GM18867 (cell line): ENCODE data around the gene PCDH9.
"Not testable (repeated sequence)": the region's sequence is repeated elsewhere in the genome, so short reads cannot be mapped to it uniquely, and the experiment has no call there.

ENCODE experiments used
- ATAC-seq: cut with Tn5 transposase; IDR thresholded peaks from one replicate; pipeline ENCODE4 v1.9.1; 2021; ENCODE audit warnings: mild to moderate bottlenecking, moderate library complexity; ENCODE audit not compliant: unreplicated experiment

The PCDH9 gene

DNA sequence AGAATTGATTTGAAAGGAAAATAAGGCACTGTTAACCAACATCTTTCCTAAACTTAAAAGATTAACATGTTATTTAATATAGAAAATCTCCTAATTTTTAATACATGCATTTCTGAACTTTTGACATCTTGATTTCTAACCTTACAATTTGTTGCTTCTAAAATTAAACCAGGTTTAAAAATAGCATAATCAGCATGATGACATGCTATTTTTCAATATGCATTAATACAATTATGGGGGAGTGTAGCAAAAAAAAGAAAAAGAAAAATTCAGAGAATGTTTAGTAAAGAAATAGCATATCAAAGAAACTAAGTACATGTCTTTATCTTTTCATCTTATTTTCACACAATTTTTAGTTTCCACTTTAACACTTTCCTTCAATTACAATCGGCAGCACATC, 98.7 kb downstream of the PCDH9 start:
- no peak for ATAC-seq

DNA sequence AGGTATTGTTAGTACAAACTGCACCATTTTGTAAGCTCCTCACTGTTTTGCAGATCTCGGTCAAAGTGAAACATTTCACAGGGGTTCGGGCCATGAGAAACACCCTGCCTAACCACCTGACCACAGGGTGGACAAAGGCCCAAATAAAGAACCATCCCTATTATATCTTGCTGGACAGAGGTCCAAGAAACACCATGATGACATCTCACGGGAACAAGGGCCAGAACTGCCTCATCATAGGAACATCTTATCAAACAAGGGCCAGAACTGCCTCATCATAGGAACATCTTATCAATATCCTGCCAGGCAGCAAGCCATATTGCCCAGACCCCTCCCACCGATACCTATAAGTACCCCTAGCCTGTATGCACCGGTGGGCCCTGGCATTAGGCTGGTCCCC, 99.7 kb downstream of the PCDH9 start:
- ATAC-seq, result no peak

DNA sequence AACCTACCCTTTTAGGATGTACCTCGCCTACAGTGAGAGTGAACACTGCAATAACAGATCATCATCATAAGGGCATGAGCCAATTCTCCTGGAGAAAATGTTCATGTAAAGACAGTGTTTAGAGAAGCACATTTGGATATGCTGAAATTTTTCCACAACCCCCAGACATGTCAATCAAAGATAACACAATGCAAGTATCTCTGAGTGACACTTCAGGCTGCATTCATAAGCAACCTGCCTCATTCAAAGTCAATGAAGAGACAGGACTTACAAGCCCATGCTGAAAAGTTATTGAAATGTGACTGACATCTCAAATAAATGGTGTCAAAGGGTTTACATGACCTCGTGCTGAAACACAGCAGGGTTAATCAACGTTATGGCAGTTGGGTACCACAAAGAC, 102.0 kb downstream of the PCDH9 start:
- ATAC-seq, result no peak

DNA sequence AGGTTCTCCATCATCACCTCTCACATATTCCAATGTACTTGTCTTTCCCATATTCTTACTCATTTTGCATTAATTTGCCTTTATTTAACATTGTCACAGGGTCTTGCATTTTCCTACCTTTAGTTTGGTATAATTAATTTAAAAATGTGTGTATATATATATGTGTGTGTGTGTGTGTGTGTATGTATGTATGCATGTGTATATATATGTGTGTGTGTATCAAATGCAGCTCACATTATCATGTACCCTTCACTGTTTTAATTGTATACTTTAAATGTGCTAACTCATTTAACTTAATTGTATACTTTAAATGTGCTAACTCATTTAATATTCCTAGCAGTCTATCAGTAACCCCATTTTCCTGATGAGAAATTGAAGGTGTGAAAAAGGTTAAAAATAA, 104.5 kb downstream of the PCDH9 start:
- no peak for ATAC-seq

DNA sequence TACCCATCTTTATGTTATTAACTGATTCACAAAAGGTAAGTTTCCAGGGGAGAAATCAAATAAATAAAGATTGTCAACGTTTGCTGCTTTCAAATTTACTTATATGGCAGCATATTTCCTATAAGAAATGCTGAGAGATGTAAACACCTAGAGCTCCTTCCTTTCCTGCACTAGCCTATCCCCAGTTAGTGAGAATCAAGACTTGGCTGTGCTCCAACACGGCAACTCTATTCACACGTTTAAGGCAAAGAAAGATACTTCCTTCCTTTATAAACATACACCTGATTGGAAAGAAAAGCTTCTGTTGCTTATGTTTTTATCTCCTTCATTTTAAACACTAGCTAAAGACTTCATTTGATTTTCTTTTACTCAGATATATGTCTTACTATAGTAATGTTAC, 107.0 kb downstream of the PCDH9 start:
- ATAC-seq, result no peak

DNA sequence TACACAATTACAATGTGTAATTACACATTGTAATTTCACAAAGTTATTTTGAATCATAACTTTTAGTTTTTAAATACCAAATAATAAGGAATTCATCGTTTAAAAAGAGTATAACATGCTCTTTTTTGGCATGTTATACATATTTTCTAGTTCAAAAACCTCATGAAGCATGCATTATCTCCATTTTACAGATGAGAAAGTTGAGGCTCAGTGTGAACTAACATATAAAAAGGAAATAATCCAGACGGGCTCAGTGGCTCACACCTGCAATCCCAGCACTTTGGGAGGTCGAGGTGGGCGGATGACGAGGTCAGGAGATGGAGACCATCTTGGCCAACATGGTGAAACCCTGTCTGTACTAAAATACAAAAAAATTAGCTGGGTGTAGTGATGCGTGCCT, 107.9 kb downstream of the PCDH9 start:
- no peak for ATAC-seq

DNA sequence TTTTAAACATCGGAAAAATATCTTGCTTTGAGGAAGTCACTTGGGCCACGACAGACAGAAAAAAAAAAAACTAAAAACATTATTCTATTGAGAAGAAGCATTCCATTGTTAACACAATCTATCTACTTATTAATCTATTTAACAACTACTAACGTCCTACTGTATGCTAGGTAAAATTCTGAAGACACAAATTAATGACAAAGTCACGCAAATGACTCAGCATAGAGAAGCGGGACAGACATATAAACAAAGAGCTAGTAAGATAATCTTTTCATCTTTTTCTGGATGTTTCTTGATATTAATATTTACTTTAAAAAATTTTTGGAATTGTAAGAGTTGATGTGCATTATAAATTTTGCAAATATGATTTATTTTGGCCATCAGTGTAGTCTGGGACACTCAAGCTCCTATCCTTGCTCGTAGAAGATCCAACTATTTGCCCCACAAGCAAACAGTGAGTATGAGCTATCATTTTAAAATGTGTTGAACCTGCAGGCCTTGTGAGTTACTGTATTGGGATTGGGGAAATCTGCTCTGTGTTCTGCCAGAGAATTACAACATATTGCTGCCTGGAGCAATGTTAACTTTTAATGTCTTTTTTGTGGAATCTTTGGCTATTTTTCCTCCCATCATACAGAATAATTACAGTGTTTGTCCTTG, 109.1 kb downstream of the PCDH9 start:
- ATAC-seq, result no peak

DNA sequence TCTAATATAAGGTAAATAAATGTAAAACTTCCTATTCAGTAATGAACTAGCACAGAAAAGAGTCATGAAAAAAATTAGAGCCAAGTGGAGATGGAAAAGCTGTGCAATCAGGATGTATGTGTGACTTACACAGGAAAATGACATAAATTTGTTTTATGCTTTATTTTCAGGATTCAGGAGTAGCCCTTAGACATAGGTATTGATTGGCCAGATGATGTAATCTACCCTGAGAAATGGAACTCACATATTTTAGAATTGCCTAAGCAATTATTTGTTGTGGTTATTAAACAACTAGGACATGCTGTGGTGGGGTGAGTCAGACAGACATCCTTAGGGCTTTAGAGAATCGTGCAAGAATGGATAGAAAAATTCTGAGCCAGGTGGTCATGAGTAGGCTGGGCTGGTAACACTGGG, 110.6 kb downstream of the PCDH9 start:
- no peak for ATAC-seq

DNA sequence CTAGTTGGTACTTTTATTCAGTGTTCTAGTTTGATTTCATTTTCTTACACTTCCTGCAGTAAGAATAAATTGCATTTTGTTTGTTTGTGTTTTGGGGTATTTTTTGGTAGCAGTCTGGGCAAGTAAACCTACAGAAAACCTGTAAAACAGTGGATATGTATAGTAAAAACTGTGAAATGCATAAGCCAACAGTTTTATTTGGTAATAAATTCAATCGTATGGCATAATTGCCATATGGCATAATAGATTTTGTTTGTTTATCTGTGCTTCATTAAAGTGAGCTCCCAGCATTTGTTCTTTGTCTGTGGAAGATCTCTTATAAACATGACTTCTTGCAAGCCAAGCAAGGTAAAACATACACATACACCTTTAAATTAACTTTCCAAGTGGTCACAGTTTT, 111.9 kb downstream of the PCDH9 start:
- no peak for ATAC-seq

DNA sequence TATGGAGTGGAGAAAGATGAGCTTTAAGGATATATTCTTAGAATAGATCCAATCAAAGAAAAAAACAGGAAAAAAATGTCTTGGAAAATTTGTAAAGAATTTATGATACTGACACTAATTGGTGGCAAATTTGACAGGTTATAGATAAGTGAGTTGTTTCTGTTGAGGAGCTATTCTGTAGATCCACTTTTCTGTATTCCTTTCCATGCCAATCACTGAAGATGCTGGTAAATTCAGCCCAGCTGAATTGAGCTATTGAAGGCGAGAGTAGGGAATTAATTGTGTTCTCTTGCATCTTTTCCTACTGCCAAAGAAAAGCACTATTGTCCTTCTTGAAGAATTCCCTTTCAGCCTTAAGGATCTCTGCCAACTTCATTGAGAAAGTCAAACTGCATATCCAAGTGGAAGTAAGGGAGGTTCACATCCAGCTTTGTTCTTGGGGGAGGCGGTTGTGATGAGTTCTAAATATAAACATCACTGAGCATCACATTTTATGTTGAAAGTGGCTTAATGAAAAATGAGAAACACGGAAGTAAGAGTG, 113.1 kb downstream of the PCDH9 start:
- ATAC-seq, result no peak

DNA sequence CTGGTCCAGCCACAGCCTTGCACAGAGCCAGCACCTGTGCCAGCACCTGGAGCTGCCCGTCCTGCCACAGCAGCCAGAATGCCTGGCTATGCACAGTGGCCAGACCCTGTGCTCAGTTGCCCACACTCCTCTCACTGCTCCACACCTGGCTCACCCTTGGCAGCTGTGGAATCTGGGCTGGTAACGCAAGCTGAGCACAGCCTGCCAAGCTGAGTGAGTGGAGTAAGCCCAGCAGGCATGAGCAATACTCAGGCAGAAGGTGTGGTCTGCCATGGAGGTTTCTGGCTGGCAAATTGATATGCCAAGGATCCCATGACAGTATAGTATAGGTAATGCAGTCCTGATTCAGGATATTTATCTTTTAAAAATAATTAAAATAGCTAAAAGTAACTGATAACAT, 122.2 kb downstream of the PCDH9 start:
- ATAC-seq, result no peak

DNA sequence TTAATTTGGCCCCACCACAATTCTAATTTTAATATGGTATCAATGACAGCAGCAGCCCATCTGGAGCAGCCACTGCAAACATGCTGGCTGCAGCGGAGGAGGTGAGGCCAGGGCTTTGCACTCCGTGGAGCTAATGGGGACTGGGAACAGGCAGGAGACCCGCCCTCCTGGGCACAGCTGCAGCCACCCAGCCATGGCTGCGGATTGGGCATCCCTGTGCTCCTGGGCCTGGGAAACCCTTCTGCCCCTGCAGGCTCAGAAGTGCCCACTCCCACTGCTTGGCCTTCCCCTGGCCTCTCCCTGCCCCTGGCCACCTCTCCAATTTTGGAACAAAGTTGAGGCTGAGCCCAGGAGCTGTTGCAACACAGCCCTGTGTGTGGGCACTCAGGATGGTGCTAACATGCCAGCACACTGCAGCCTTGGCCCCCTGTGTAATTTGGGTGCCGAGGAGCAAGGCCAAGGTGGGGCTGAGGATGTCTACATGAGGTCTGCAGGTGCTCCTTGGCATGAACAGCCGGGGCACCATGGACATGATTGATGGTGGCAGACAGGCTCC, 123.6 kb downstream of the PCDH9 start:
- ATAC-seq, result no peak

DNA sequence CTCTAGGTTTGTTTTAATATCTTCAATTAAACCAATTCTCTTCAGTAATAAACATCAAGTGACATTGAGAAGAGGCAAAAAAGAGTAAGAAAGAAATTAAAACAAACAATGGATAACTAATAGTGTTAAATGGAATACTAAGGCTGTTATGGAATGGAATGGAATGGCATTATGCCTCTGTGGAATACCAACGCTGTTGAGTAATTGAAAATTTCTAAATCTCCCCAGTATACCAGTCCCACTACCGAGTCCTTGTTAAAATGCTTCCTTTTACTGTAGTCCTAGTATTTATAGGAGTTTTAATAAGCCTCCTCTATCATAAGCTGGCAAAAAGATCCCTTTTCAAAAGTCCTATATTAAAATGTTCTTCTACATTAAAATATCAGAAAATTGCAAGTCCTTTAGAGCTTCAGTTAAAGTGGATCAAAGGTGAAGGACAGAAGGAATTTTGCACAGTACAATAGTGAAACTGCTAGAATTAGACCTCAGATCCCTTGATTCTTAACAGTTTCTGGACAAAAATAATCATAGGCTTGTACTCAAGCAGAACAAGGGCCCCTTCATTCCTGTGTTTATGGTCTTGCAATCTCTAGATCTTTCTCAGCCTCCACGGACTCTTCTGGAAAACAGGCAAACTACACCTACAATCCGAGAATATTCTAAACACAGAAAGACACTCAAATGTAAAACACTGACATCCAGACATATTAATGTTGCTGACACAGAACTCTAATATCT, 128.2 kb downstream of the PCDH9 start:
- ATAC-seq, result no peak

DNA sequence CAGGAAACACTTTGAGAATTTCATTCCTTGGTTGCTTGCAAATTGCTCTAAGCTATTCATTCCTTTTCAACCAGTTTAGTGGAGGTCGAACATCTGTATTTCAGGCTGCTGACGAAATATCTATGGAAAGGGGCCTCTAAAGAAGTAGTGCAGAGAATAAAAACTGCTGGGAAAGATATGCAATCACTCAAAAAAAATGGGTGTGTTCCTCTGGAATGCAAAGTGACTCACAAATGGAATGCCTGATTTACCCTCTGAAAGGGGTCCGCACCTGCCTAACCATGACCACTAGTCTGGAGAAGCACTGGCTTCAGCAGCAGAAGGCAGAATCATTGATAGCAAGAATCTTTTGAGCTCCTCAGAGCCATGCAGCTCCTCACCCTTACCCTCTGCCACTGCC, 129.4 kb downstream of the PCDH9 start:
- ATAC-seq, result no peak

DNA sequence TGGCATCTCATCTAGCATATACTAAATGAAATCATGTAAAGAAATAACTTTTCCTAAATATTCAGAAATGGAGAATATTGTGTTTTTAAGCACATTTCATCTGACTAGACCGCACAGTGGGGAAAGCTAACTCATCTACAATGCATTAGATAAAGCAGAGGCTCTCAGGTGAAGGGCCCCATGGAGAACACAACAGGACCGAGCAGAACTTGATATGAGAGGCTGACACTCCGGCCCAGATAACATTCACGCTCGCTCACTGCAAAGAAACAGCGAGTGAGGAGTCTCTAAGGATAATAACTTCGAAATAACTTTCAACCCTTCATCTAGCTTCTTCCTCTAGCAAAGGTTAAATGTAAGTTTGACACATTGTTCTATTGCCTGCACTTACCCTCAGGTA, 130.6 kb downstream of the PCDH9 start:
- no peak for ATAC-seq

DNA sequence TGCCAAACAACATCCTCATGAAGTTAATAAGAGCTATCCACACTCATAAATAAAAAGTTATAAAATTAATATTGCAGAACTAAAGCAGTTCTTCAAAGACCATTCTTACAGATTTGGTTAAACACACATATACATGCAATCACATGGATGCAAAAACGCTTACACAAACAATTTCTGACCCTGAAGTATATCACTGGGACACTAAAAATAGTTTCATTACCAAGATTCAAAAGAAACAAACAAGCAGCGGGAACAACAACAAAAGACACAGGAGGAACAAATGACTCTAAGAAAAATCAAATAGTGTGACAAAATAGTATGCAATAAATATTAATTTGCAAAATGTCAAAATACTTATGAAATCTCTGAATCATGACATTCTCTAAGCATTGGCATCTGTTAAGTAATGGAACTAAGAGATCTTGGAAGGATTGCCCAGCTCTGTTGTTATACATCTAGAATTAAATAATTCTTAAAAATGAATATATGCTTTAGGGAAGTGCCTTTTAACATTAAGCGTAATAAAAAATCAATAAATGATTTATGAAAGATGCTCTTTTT, 132.2 kb downstream of the PCDH9 start:
- ATAC-seq, result no peak

DNA sequence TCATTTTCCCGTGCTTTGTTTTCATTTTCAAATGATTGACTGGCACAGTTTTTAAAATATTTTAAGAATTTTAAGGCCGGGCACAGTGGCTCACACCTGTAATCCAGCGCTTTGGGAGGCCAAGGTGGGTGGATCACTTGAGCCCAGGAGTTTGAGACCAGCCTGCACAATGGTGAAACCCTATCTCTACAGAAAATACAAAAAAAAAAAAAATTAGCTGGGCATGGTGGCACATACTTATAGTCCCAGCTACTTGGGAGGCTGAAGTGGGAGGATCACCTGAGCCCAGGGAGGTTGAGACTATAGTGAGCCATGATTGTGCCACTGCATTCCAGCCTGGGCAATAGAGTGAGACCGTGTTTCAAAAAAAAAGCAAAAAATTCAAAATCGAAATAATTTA, 133.2 kb downstream of the PCDH9 start:
- ATAC-seq, result not testable (repeated sequence)

DNA sequence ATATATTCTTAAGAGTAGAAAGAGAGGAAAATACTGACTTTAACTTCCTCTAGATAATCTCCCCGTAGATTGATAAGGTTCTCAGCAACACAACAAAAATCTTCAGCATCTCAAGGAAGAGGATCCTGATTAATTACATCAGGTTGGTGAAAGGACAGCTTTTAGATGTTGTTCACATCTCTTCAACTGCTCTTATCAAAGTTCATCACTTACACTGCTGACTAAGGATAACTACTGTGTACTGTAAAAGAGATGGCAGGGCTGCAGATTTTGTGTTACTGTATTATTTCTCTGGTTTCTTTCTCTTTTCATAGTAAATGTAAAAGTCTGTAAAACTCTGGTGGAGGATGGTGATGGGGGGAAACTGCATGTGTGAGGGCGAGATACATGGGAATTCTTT, 133.7 kb downstream of the PCDH9 start:
- ATAC-seq, result no peak

DNA sequence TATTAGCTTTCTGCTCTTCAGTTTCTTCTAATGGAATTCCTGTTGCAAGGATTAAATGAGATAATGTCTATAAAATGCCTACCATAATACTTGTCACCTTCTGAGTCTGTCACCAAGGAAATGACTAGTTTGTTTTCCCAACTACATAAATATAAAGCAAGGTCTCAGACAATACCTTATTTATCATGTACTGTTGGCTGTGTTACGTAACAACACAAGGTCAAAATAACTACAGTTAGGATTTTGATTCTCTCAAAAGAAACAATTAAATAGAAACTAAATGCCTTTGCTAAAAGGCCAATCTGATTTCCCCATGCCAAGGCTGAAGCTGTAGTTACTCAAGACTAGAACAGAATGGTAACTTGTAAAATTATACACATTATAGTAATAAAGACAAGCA, 134.5 kb downstream of the PCDH9 start:
- no peak for ATAC-seq

DNA sequence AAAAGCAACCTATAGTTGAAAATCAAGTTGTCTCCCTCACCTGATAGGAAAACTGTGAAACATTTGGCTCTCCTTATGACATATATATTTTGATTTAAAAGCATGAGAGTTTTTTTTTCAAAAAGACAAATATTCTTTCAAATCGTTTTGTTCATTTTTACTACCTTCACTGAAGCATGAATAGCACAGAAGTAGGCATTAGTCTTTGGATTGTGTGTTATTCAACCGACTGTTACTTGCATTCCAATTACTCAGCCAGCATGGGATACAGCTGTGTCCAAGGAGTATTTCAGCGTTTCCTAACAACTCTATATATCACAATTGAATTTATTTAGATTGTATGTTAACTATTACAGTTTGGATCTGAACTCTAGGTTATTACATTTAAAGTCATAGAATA, 135.2 kb downstream of the PCDH9 start:
- no peak for ATAC-seq

DNA sequence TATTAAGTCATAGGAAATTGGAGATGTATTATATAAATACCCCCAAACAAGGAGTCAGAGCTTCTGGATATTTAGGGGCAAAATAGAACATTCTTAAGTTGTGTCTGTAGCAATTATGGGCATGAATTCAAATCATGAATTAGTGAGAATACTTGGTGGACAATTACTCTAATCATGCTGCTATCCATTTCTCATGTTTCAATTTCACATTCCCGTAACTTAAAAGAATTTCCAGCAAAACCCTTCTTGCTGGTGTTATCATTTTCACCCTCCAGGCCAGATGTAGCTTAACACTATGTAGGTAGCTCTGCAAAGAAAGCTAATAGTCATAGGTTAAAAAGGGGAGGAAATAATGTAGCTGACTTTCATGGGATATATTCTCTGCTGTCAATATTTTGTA, 136.1 kb downstream of the PCDH9 start:
- no peak for ATAC-seq

DNA sequence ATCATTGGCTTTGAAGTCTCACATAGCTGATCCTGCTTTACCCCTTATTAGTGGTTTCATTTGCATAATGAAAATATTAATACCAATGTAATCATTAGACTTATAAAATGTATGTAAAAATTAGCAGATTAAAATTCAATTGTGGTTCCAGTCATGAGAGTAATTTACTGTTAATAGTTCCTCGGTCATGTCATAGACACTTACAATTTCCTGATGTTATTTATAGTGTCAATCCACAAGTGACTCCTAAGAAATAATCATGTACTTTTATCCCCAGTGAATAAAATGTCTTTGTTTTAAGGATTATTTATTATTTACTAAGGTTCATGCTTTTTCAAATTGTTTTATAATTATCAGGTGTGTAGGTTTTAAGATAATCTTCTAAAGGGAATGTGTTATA, 138.5 kb downstream of the PCDH9 start:
- no peak for ATAC-seq
